Uterus (tissue), 2 donors: ENCODE measurements around the gene RIIAD1.

Source experiments
- CTCF ChIP-seq, 4 experiments: fragments of 200-600 bp in 2 of 4; fragments of 450-650 bp in 2 of 4; sonication (generic) in 2 of 4; IDR thresholded peaks; one replicate each; pipeline ENCODE4 v1.5.1; 2016 to 2019; ENCODE audit warnings: antibody characterized with exemption in 4 of 4, mild to moderate bottlenecking in 2 of 4, moderate library complexity in 1 of 4
- POLR2A ChIP-seq, 2 donors: fragments of 450-650 bp; IDR thresholded peaks; one replicate each; pipeline ENCODE4 v1.6.1; 2016; ENCODE audit warnings: antibody characterized with exemption in 2 of 2, mild to moderate bottlenecking in 1 of 2, moderate library complexity in 1 of 2

GRCh38 chr1:151776665-151777062, 55.3 kb downstream of the RIIAD1 start:
- TF ChIP-seq CTCF (IDR thresholded peaks at IDR 0.05) (no peak), POLR2A (IDR thresholded peaks at IDR 0.05) (no peak)
